ENCODE results near the gene HACD4.

Gene HACD4, protein sequence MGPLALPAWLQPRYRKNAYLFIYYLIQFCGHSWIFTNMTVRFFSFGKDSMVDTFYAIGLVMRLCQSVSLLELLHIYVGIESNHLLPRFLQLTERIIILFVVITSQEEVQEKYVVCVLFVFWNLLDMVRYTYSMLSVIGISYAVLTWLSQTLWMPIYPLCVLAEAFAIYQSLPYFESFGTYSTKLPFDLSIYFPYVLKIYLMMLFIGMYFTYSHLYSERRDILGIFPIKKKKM

DNA sequence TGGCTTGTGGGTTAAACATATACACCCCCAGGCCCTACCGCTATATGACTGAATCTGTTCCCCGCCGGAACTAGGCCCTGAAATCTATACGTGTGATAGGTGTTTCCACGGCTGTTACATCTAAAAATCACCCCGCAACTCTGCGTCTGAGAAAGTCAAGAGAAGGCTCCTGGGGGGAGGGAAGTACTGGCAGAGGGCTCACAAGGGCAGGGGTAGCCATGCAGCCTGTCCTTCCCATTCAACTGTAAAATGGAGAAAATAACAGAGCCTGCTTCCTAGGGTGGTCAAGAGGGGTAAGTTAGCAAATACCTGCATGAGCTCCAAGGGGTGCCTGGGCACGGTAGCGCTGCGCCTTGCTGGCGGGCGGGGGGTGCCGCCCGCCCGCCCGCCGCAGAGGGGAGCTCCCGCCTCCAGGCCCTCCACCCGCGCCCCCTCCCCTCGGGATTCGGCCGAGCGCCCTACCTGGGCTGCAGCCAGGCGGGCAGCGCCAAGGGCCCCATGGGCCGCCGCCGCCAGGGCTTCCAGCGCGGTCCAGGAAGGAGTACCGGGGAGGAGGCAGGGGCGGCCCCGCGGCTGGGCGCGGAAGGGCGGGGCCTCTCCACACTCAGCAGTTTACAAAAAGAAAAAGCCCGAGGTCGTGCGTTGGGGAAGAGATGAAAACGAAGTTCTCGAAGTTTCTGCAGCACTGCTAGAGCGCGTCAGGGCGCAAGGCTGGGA lies at the start of gene HACD4:
Gene HACD4, minus strand, starts transcription at position 550 of the 717 bp plus-strand sequence. Its CDS starts 50 bp downstream, at position 500.
- DNase-seq, result no peak

- no peak for DNase-seq
Measured at GRCh38 chr9:21080793-21081192, 49.4 kb upstream of the HACD4 start.

GRCh38 chr9:21078702-21079101 lies 47.3 kb upstream of the HACD4 start:
- DNase-seq, result no peak

DNA sequence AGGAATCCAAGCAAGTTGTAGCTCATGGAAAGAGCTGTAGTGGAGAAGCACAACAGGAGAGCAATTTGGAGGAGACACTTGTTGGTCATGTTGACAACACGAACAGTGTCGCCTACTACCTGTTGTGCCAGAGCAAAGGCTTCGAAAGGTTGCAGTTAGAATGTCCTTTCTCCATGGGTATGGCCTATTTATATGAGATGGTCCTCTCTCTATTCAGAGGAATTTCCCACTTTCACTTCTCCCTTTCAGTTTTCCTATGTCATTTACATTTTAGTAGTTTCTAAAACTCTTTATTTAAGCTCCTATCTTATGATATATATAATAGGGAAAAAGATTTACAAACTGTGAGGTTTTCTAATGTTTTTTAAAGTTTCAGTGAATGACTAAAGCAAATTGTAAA lies 46.3 kb upstream of the HACD4 start, which contains the start of gene IFNB1:
Gene IFNB1, minus strand, starts transcription at position 162 of the 400 bp plus-strand sequence. Its CDS starts 73 bp downstream, at position 89.
- no peak for DNase-seq

DNA sequence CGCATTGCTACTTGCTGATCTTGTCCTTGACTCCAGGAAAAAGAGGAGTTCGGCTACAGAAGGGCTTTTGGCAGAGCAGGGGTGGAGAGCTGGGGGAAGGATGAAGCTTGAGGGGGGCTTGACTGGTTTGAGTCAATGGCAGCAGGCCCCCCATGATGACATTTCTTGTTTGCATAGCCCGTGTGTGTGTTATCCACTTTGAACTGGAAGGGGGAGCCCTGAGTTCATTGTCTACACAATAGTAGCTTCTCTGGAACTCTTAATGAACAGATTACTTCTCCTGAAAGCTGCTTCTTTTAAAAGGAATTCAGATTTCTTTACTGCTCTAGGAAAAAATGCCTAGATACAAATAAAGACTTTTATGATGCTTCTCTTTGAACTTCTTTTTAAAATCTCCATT lies 44.0 kb upstream of the HACD4 start:
- DNase-seq, result no peak

DNA sequence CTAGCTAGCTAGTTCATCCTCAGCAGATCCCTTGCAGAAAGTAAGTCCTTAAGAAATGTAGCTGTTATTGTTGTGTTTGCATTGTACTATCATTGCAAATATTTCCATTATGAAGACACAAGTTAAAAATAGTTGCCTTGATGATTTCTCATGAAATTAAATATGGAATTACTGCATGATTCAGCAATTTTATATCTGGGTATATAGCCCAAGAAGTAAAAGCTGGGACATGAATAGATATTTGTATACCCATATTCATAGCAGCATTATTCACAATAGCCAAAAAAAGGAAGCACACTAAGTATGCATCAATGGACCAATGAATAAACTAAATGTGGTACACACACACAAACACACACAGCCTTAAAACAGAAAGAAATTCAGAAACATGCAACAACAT lies 39.5 kb upstream of the HACD4 start:
- no peak for DNase-seq

- no peak for DNase-seq
Measured at GRCh38 chr9:21070171-21070571, 38.7 kb upstream of the HACD4 start.

DNA sequence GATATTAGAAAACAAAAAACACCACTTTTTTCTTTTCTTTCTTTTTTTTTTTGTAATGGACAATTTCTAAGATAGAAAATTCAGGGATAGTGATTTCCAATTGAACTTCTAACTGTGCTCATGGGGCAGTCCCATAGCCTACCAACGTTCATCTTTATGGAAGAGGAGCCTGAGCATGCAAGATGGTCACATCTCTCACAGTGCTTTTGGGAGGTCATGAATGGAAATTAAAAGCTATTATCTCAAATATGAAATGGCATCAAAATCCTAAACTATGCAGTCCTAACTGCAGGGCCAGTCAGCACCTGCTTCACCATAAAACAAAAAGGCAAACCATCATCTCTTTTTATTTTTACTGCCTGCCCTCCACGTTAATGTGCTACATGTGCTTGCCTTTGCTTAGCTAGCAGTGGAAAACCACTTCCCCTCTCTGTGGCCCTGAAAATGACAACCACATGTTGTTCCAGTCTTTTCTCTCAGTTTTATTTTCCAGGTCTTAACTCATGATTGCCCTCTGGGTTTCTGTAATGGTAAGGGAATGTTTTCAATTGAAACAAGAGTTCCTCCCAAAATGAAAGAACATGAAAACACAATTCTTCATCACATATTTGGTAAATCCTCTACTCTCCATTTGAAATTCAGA lies 29.6 kb upstream of the HACD4 start:
- DNase-seq, result no peak

- DNase-seq, result no peak
Measured at GRCh38 chr9:21056931-21057330, 25.5 kb upstream of the HACD4 start.

DNA sequence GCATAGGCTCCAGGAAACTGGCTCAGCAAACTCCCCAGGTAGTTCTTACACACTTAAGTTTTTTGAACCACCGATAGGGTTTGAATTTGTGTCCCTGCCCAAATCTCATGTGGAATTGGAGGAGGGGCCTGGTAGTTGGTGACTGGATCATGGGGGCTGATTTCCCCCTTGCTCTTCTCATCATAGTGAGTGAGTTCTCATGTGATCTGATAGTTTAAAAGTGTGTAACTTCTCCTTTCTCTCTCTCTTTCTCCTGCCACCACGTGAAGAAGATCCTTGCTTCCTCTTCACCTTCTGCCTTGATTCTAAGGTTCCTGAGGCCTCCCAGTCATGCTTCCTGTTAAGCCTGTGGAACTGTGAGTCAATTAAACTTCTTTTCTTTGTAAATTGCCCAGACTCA lies 22.4 kb upstream of the HACD4 start:
- DNase-seq, result no peak

- DNase-seq, result no peak
Measured at GRCh38 chr9:21047281-21047691, 15.8 kb upstream of the HACD4 start.

GRCh38 chr9:21043841-21044240 lies 12.4 kb upstream of the HACD4 start:
- no peak for DNase-seq

GRCh38 chr9:21042466-21042865 lies 11.0 kb upstream of the HACD4 start:
- no peak for DNase-seq

GRCh38 chr9:21039302-21039701 lies 7.9 kb upstream of the HACD4 start:
- no peak for DNase-seq

- DNase-seq, result no peak
Measured at GRCh38 chr9:21037278-21037677, 5.8 kb upstream of the HACD4 start.

GRCh38 chr9:21031808-21032183 lies 356 bp upstream of the HACD4 start:
- DNase-seq, result no peak

- DNase-seq, result no peak
Measured at GRCh38 chr9:21030389-21031035, 928 bp downstream of the HACD4 start.

DNA sequence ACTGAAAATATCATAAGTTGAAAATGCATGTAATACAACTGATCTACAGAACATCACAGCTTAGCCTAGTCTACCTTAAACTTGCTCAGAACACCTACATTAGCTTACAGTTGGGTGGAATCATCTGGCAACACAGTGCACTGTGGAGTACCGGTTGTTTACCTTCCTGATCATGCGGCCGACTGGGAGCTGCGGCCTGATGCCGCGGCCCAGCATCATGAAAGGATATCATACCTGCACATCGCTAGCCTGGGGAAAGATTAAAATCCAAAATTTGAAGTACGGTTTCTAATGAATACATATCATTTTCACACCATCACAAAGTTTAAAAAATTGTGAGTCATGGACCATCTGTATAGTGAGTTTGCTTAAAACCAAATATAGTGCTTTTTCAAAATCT lies 1.8 kb downstream of the HACD4 start:
- no peak for DNase-seq

- no peak for DNase-seq
Measured at GRCh38 chr9:21028466-21028865, 3.0 kb downstream of the HACD4 start.

DNA sequence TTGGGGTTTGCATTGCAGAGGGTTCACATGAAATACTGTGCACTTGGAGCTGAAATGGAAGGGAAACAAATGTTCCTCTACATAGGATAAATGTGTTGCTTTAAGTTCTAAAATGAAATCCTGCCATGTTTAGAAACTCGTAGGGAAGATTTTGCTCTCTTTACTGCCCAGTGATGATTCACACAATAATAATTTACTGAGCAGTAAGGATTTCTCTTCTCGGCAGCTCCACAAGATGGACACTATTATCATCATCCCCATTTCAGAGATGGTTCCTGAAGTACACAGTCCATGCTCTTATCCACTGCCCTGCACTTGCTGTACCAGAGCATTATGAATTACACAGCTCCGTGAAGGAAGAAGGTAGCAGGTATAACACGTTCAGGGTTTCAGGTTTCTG lies 4.1 kb downstream of the HACD4 start:
- no peak for DNase-seq

GRCh38 chr9:21023861-21024260 lies 7.6 kb downstream of the HACD4 start:
- DNase-seq, result no peak

GRCh38 chr9:21018177-21018576 lies 13.3 kb downstream of the HACD4 start:
- DNase-seq, result no peak

DNA sequence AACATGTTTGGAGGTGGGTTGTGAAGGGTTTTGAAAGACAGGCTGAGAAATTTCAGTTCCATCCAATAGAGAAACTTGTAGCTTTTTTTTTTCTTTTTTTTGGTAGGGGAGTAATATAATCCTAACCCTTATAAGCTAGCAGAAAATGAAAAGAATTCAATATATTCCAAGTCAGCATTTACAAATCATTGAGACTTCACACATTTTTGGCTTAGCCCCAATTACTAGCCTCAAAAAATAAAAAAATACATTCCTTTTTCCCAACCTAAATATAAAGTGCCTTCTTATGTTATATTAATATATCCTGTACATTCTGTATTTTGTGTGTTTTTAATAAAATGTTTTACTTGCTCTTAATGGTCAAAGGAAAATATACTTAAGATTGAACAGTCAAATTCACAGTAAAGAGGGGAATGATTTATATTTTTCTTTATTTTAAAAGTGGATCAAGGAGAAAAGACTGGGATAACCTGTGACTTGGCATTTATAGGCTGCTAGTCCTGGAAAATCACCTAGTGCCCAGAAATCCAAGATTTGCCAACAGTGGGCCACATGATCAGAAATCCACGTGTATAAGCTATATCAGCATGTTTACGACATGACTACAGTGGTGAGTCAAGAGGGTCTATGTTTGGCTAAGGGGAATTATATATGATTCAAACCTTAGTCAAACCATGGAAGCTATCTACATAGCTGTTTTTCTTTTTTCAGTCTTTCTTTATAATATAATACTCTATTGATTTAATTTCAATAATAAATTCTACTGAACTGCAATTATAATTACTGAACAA lies 14.5 kb downstream of the HACD4 start:
- no peak for DNase-seq

Data from NCI-H187 treated with DMSO at 0.1 percent for 48 hours (cell line).